Measurements from ENCODE around the gene TCF15. TPM values are rescaled to one million over a fixed set of nuclear protein-coding genes. Genes with fewer than 3 reads are reported as not detected.

TCF15 gene
- total and polyA plus RNA-seq, 2 of the 13 experiments (the other 11 are each of a cell fraction or from before 2014, with no cell fraction given), result not detected

DNA sequence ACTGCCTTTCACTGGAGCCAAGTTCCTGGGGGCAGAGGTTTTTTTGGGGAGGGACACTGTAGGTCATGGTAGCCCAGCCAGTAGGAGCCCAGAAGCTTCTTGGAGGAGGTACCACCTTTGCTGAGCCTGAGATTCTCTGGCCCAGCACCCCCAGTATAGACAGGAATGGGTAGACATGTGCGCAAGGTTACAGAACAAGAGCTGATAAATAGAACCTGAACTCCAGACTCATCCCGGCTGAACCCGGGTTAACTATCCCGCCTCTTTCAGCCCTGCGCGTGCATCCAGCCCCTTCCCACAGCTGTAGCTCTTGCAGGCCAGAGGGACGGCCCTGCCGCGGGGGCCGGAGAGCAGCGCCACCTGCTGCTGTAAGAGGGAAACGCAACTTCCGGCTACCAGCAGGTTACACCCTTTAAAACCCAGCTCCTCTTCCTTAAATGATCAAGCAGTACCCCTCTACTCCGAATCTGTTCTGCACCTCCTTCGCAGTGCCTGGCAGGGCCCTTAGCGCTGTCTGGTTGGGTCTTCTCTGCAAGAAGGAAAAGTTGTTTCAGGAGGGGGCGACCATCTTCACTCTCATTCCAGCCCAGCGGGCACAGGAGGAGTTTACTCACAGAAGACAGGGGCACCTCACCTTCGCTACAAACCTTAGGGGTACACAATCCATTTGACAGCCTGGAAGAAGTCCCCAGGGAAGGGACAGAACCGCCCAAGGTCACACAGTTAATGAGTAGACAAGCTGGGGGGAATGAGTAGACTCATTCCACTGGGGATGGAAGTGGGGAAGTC is 35.4 kb upstream of the TCF15 start (continued):
- TF ChIP-seq FUBP1 (CRISPR knock-in tag; IDR thresholded peaks at IDR 0.05; ENCODE audit: borderline replicate concordance) (no peak; the same call in 1 of the 2 replicates), MYNN (CRISPR knock-in tag; IDR thresholded peaks at IDR 0.05; ENCODE audit: low read depth) (peak; percentile 87), MXI1 (IDR thresholded peaks at IDR 0.05; ENCODE audit: borderline replicate concordance, low read depth, low read length) (peak; percentile 82; the same call in 1 of the 3 replicates), ZSCAN21 (CRISPR knock-in tag; IDR thresholded peaks at IDR 0.05; ENCODE audit: borderline replicate concordance) (peak; percentile 64; the same call in 1 of the 2 replicates)
- TF ChIP-seq, protein P1, sequence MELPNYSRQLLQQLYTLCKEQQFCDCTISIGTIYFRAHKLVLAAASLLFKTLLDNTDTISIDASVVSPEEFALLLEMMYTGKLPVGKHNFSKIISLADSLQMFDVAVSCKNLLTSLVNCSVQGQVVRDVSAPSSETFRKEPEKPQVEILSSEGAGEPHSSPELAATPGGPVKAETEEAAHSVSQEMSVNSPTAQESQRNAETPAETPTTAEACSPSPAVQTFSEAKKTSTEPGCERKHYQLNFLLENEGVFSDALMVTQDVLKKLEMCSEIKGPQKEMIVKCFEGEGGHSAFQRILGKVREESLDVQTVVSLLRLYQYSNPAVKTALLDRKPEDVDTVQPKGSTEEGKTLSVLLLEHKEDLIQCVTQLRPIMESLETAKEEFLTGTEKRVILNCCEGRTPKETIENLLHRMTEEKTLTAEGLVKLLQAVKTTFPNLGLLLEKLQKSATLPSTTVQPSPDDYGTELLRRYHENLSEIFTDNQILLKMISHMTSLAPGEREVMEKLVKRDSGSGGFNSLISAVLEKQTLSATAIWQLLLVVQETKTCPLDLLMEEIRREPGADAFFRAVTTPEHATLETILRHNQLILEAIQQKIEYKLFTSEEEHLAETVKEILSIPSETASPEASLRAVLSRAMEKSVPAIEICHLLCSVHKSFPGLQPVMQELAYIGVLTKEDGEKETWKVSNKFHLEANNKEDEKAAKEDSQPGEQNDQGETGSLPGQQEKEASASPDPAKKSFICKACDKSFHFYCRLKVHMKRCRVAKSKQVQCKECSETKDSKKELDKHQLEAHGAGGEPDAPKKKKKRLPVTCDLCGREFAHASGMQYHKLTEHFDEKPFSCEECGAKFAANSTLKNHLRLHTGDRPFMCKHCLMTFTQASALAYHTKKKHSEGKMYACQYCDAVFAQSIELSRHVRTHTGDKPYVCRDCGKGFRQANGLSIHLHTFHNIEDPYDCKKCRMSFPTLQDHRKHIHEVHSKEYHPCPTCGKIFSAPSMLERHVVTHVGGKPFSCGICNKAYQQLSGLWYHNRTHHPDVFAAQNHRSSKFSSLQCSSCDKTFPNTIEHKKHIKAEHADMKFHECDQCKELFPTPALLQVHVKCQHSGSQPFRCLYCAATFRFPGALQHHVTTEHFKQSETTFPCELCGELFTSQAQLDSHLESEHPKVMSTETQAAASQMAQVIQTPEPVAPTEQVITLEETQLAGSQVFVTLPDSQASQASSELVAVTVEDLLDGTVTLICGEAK (IDR thresholded peaks at IDR 0.05), result no peak
- TF ChIP-seq, protein P1 (CRISPR knock-in tag; IDR thresholded peaks at IDR 0.05), result peak; percentile 67; the same call in 1 of the 2 replicates
- TF ChIP-seq, protein P2, sequence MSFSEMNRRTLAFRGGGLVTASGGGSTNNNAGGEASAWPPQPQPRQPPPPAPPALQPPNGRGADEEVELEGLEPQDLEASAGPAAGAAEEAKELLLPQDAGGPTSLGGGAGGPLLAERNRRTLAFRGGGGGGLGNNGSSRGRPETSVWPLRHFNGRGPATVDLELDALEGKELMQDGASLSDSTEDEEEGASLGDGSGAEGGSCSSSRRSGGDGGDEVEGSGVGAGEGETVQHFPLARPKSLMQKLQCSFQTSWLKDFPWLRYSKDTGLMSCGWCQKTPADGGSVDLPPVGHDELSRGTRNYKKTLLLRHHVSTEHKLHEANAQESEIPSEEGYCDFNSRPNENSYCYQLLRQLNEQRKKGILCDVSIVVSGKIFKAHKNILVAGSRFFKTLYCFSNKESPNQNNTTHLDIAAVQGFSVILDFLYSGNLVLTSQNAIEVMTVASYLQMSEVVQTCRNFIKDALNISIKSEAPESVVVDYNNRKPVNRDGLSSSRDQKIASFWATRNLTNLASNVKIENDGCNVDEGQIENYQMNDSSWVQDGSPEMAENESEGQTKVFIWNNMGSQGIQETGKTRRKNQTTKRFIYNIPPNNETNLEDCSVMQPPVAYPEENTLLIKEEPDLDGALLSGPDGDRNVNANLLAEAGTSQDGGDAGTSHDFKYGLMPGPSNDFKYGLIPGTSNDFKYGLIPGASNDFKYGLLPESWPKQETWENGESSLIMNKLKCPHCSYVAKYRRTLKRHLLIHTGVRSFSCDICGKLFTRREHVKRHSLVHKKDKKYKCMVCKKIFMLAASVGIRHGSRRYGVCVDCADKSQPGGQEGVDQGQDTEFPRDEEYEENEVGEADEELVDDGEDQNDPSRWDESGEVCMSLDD (CRISPR knock-in tag; IDR thresholded peaks at IDR 0.05; ENCODE audit: borderline replicate concordance), result peak; percentile 34; the same call in 1 of the 2 replicates

Data from HepG2 (cell line).